ENCODE results near the gene CDCA8. TPM values are rescaled to one million over a fixed set of nuclear protein-coding genes. Genes with fewer than 3 reads are reported as not detected.
A peak's percentile ranks its signal among the peaks of the same experiment; 100 is the strongest.

Gene CDCA8
- polyA plus RNA-seq, 2 of the 4 experiments (the other 2 are of a cell fraction), result 26.8 to 32.1 TPM

DNA sequence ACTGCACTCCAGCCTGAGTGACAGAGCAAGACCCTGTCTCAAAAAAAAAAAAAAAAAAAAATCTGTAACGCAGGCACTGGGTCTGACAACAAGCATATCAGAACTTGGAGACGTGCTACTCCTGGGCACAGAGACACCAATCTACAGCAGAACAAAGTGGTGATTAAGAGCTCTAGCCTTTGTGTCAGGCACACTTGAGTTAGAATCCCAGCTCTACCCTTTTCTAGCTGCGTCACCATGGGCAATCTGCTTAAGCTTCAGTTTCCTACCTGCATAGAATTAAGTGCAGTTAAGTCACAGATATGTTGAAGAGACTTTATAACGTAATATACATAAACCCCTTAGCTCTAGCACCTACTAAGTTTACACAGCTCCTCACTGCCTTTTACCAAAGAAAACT lies 3.4 kb upstream of the CDCA8 start (continued):
- TF ChIP-seq, protein P1, sequence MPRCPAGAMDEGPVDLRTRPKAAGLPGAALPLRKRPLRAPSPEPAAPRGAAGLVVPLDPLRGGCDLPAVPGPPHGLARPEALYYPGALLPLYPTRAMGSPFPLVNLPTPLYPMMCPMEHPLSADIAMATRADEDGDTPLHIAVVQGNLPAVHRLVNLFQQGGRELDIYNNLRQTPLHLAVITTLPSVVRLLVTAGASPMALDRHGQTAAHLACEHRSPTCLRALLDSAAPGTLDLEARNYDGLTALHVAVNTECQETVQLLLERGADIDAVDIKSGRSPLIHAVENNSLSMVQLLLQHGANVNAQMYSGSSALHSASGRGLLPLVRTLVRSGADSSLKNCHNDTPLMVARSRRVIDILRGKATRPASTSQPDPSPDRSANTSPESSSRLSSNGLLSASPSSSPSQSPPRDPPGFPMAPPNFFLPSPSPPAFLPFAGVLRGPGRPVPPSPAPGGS (IDR thresholded peaks at IDR 0.05), result no peak
- TF ChIP-seq, protein P2, sequence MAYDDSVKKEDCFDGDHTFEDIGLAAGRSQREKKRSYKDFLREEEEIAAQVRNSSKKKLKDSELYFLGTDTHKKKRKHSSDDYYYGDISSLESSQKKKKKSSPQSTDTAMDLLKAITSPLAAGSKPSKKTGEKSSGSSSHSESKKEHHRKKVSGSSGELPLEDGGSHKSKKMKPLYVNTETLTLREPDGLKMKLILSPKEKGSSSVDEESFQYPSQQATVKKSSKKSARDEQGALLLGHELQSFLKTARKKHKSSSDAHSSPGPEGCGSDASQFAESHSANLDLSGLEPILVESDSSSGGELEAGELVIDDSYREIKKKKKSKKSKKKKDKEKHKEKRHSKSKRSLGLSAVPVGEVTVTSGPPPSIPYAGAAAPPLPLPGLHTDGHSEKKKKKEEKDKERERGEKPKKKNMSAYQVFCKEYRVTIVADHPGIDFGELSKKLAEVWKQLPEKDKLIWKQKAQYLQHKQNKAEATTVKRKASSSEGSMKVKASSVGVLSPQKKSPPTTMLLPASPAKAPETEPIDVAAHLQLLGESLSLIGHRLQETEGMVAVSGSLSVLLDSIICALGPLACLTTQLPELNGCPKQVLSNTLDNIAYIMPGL (CRISPR knock-in tag; IDR thresholded peaks at IDR 0.05; ENCODE audit: borderline replicate concordance), result no peak
- TF ChIP-seq KDM1A (IDR thresholded peaks at IDR 0.05; ENCODE audit: low read depth) (no peak), NFE2L2 (conservative IDR thresholded peaks at IDR 0.05; ENCODE audit: low read length) (no peak), CHD4 (IDR thresholded peaks at IDR 0.05; ENCODE audit: borderline replicate concordance) (no peak)

DNA sequence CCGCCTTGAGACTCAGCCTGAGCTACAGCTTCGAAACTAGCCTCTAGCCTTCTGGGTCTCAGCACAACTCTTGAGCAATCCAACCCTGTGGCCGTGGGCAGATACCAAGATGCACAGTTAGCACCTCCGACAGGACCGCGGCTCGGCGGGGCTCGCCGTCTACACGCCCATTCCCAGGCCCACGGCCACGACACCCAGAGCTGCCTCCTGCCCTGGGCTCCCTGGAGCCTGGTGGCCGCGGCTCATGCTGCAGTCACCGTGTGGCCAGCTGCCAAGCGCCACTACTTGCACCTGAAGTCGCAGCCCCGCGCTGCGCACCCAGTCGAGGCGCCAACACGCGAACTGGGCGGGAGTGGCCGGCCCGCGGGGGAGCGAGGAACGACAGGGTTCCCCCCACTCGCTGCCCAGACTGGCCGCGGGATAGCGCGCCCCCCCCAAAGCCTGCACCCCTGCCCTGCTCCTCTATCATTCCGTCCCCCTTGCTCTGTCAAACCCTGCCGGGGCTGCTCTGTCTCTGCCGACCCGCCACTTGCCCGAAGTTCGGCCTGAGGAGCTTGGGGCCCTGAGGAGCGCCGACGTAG lies 729 bp upstream of the CDCA8 start:
- peak overlapping the region; percentile 80 to 94 for H3K27ac ChIP-seq
- DNase-seq (ENCODE audit: low read depth in 1 of 2, low spot score in 1 of 2) (peak; percentile 17 to 21), ATAC-seq (peak; percentile 40 to 60), FAIRE-seq (no peak)
- TF ChIP-seq POLR2AphosphoS2 (conservative IDR thresholded peaks at IDR 0.05; ENCODE audit: low read length), result no peak
- TF ChIP-seq, protein P3, sequence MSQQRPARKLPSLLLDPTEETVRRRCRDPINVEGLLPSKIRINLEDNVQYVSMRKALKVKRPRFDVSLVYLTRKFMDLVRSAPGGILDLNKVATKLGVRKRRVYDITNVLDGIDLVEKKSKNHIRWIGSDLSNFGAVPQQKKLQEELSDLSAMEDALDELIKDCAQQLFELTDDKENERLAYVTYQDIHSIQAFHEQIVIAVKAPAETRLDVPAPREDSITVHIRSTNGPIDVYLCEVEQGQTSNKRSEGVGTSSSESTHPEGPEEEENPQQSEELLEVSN (IDR thresholded peaks at IDR 0.05; ENCODE audit: borderline replicate concordance, low read depth), result peak; percentile 22; the same call in 1 of the 2 replicates
- H3K4me2 ChIP-seq, result peak overlapping the region; percentile 100
- no peaks in the 10 kb centered on the region for H3K9me3 ChIP-seq
- ChIA-PET CTCF (interaction anchor here (0.6 to 2.5 kb wide), 12 partner anchors 8 to 1159 kb away, joined by 3 to 8 read pairs (median 4); partner anchors contain the start of gene MEAF6), POLR2A (interaction anchor here (0.6 to 1.9 kb wide), 4 partner anchors 116 to 1228 kb away, joined by 3 to 7 read pairs (median 4); partner anchors contain the start of genes C1orf122, MRPS15, SNIP1 and YRDC)
- peaks cover 20% of the 10 kb centered on the region; the same call in 2 of the 3 replicates for H3K4me1 ChIP-seq
- 0% methylated on average over 4 of the region's 45 CpGs for WGBS (ENCODE audit: missing lambda C conversion rate)
- H3K4me3 ChIP-seq, result peak overlapping the region; percentile 81

DNA sequence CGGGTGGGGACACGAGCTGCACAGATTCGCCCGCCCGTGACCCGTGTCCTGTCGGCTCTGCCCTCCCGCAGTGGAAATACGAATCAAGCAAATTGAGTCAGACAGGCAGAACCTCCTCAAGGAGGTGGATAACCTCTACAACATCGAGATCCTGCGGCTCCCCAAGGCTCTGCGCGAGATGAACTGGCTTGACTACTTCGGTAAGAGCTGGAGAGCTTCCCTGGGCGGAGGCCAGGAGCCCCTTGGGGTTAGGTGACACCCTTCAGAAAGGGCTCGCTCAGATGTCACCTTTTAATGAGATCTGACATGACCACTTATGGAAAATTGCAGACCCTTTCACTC lies 489 bp downstream of the CDCA8 start:
- H3K4me1 ChIP-seq, result peaks cover 20% of the 10 kb centered on the region; the same call in 2 of the 3 replicates
- H3K4me3 ChIP-seq, result peak overlapping the region; percentile 81
- no peak for FAIRE-seq
- ChIA-PET CTCF (interaction anchor here (0.7 to 2.5 kb wide), 4 partner anchors 9 to 205 kb away, joined by 3 to 8 read pairs (median 4); no protein-coding TSS in a partner anchor), POLR2A (interaction anchor here (0.8 kb wide), 1 partner anchor 114 kb away, joined by 3 read pairs; no protein-coding TSS in a partner anchor)
- 0 out of 6 replicates have a peak, but pooled peaks of 1 of the 2 experiments have one; percentile 0 for ATAC-seq
- H3K27ac ChIP-seq, result peak overlapping the region; percentile 76 to 90
- TF ChIP-seq RCOR1 (IDR thresholded peaks at IDR 0.05; ENCODE audit: low read depth, low read length) (no peak), RFX5 (IDR thresholded peaks at IDR 0.05) (no peak), MAFK (IDR thresholded peaks at IDR 0.05; ENCODE audit: partially characterized antibody) (no peak), RAD21 (conservative IDR thresholded peaks at IDR 0.05 in 1 of 2, IDR thresholded peaks at IDR 0.05 in 1 of 2) (no peak), TFCP2L1 (CRISPR knock-in tag; IDR thresholded peaks at IDR 0.05) (no peak)
- TF ChIP-seq, protein P2 (CRISPR knock-in tag; IDR thresholded peaks at IDR 0.05; ENCODE audit: borderline replicate concordance), result no peak
- H3K9me3 ChIP-seq, result no peaks in the 10 kb centered on the region
- 4% methylated on average over 5 of the region's 16 CpGs for WGBS (ENCODE audit: missing lambda C conversion rate)
- H3K4me2 ChIP-seq, result peak overlapping the region; percentile 86
- DNase-seq (ENCODE audit: low read depth in 1 of 2, low spot score in 1 of 2), result peak in 1 of 2 experiments; percentile 12

DNA sequence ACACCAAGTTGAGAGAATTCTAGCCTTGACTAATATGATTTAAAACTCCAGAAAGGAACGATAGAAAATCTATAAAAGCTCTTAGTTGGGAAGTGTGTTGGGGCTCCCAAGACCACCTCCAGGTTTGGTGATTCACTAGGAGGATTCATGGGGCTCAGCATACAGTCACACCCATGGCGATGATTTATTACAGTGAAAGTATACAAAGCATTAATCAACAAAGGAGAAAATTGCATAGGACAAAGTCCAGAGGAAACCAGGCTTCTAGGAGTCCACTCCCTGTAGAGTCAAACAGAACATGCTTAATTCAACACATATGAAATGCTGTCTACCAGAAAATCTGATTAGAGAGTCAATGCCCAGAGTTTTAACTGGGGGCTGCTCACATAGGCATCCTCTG lies 4.8 kb downstream of the CDCA8 start:
- Histone ChIP-seq H3K4me2 (no peak overlapping the region), H3K9me3 (no peaks in the 10 kb centered on the region), H3K4me3 (no peak overlapping the region), H3K4me1 (peaks cover 7% of the 10 kb centered on the region; the same call in 1 of the 3 replicates), H3K27ac (no peak overlapping the region)
- POLR2A ChIA-PET, result no interaction called here
- WGBS (ENCODE audit: missing lambda C conversion rate), result 95% methylated on average over 2 of the region's 2 CpGs
- DNase-seq (ENCODE audit: low read depth in 1 of 2, low spot score in 1 of 2), result no peak
- CTCF ChIA-PET, result no interaction called here
- TF ChIP-seq HOXA7 (CRISPR knock-in tag; IDR thresholded peaks at IDR 0.05), result no peak
- TF ChIP-seq FOXS1 (CRISPR knock-in tag; IDR thresholded peaks at IDR 0.05), result no peak
- TF ChIP-seq NFE2L2 (conservative IDR thresholded peaks at IDR 0.05; ENCODE audit: low read length), result no peak
- TF ChIP-seq HOXB13 (CRISPR knock-in tag; IDR thresholded peaks at IDR 0.05; ENCODE audit: low read depth), result no peak
- no peak for TF ChIP-seq CBX8 (IDR thresholded peaks at IDR 0.05)
- no peak for TF ChIP-seq EP300 (IDR thresholded peaks at IDR 0.05)
- no peak for TF ChIP-seq JUN (IDR thresholded peaks at IDR 0.05)
- TF ChIP-seq BHLHE40 (IDR thresholded peaks at IDR 0.05; ENCODE audit: low read depth, low read length), result no peak
- no peak for TF ChIP-seq PHF8 (IDR thresholded peaks at IDR 0.05; ENCODE audit: borderline replicate concordance, low read depth)
- no peak for TF ChIP-seq MAZ (IDR thresholded peaks at IDR 0.05; ENCODE audit: borderline replicate concordance, low read depth, low read length)
- TF ChIP-seq RNF2 (IDR thresholded peaks at IDR 0.05; ENCODE audit: borderline replicate concordance, low read depth), result no peak
- no peak for TF ChIP-seq CHD4 (IDR thresholded peaks at IDR 0.05; ENCODE audit: borderline replicate concordance)
- no peak for TF ChIP-seq ZC3H11A (IDR thresholded peaks at IDR 0.05)
- FAIRE-seq, result no peak
- ATAC-seq, result no peak
